H9 (cell line): ENCODE results near the gene ITGB8. TPM values are rescaled to one million over a fixed set of nuclear protein-coding genes. Genes with fewer than 3 reads are reported as not detected.

Experiments used
- DNase-seq: peaks from one replicate; pipeline ENCODE4 v3.0.0-alpha.2; 2017
- H2AFZ ChIP-seq: one replicate; pipeline ENCODE4 v1.6.1; 2013; ENCODE audit warnings: mild to moderate bottlenecking, low read length, control low read depth, moderate library complexity
- H2AK5ac ChIP-seq: 2 replicates; pipeline ENCODE4 v1.6.1; 2013; ENCODE audit warnings: low read length, control low read depth, mixed read lengths; ENCODE audit not compliant: insufficient read length
- H2BK120ac ChIP-seq: one replicate; pipeline ENCODE4 v1.6.1; 2013; ENCODE audit warnings: low read depth, mild to moderate bottlenecking, low read length, control low read depth, inconsistent platforms; ENCODE audit not compliant: poor library complexity, severe bottlenecking
- H2BK12ac ChIP-seq: 2 replicates; pipeline ENCODE4 v1.6.1; 2013; ENCODE audit warnings: low read length, control low read depth, mixed read lengths, low read depth; ENCODE audit not compliant: insufficient read length
- H2BK15ac ChIP-seq: 2 replicates; pipeline ENCODE4 v1.6.1; 2013; ENCODE audit warnings: low read depth, low read length, control low read depth
- H2BK20ac ChIP-seq: one replicate; pipeline ENCODE4 v1.6.1; 2013; ENCODE audit warnings: low read depth, mild to moderate bottlenecking, low read length, control low read depth, inconsistent platforms; ENCODE audit not compliant: poor library complexity, severe bottlenecking
- H2BK5ac ChIP-seq: 2 replicates; pipeline ENCODE4 v1.6.1; 2013; ENCODE audit warnings: low read length, control low read depth, mixed read lengths; ENCODE audit not compliant: insufficient read length
- H3K14ac ChIP-seq: 2 replicates; pipeline ENCODE4 v1.6.1; 2013; ENCODE audit warnings: low read length, control low read depth; ENCODE audit not compliant: insufficient read depth
- H3K18ac ChIP-seq: 2 replicates; pipeline ENCODE4 v1.6.1; 2013; ENCODE audit warnings: low read depth, mild to moderate bottlenecking, mixed read lengths, low read length, control low read depth; ENCODE audit not compliant: insufficient read length
- H3K23ac ChIP-seq: 2 replicates; pipeline ENCODE4 v1.6.1; 2013; ENCODE audit warnings: low read length, control low read depth, mixed read lengths, low read depth; ENCODE audit not compliant: insufficient read length
- H3K23me2 ChIP-seq: 2 replicates; pipeline ENCODE4 v1.6.1; 2013; ENCODE audit warnings: low read depth, mild to moderate bottlenecking, mixed read lengths, low read length, control low read depth; ENCODE audit not compliant: insufficient read length, poor library complexity, severe bottlenecking
- H3K27ac ChIP-seq: 2 replicates; pipeline ENCODE4 v1.5.1; 2013; ENCODE audit warnings: low read length, control low read depth, mixed read lengths, low read depth; ENCODE audit not compliant: insufficient read length
- H3K27me3 ChIP-seq: 2 replicates; pipeline ENCODE4 v1.6.1; 2013; ENCODE audit warnings: low read length, control low read depth, inconsistent platforms; ENCODE audit not compliant: insufficient read depth
- H3K4ac ChIP-seq: 2 replicates; pipeline ENCODE4 v1.6.1; 2013; ENCODE audit warnings: low read depth, mild to moderate bottlenecking, control low read depth, inconsistent platforms, low read length, moderate library complexity
- H3K4me1 ChIP-seq: 2 replicates; pipeline ENCODE4 v1.6.1; 2013; ENCODE audit warnings: low read length, control low read depth, inconsistent platforms; ENCODE audit not compliant: insufficient read depth
- H3K4me2 ChIP-seq: 2 replicates; pipeline ENCODE4 v1.6.1; 2013; ENCODE audit warnings: low read length, control low read depth, mixed read lengths; ENCODE audit not compliant: insufficient read length, insufficient read depth
- H3K56ac ChIP-seq: 2 replicates; pipeline ENCODE4 v1.6.1; 2013; ENCODE audit warnings: low read depth, mild to moderate bottlenecking, mixed read lengths, low read length, control low read depth; ENCODE audit not compliant: insufficient read length
- H3K79me1 ChIP-seq: 2 replicates; pipeline ENCODE4 v1.6.1; 2013; ENCODE audit warnings: low read depth, mild to moderate bottlenecking, moderate library complexity, low read length, control low read depth, inconsistent platforms; ENCODE audit not compliant: insufficient read depth, poor library complexity, severe bottlenecking
- H3K79me2 ChIP-seq: 2 replicates; pipeline ENCODE4 v1.6.1; 2013; ENCODE audit warnings: low read length, control low read depth, inconsistent platforms; ENCODE audit not compliant: insufficient read depth
- H3K9ac ChIP-seq: 2 replicates; pipeline ENCODE4 v1.6.1; 2013; ENCODE audit warnings: low read length, control low read depth, mixed read lengths; ENCODE audit not compliant: insufficient read length; ENCODE audit errors: extremely low read depth
- H3K9me3 ChIP-seq: one replicate; pipeline ENCODE4 v1.6.1; 2013; ENCODE audit warnings: low read depth, low read length, inconsistent platforms; ENCODE audit not compliant: control insufficient read depth
- H3T11ph ChIP-seq: one replicate; pipeline ENCODE4 v1.6.1; 2013; ENCODE audit warnings: mild to moderate bottlenecking, low read length, control low read depth, inconsistent platforms
- H4K20me1 ChIP-seq: one replicate; pipeline ENCODE4 v1.6.1; 2013; ENCODE audit not compliant: control insufficient read depth, insufficient read length, insufficient read depth
- H4K5ac ChIP-seq: 2 replicates; pipeline ENCODE4 v1.6.1; 2013; ENCODE audit warnings: low read depth, mild to moderate bottlenecking, mixed read lengths, low read length, control low read depth; ENCODE audit not compliant: insufficient read length
- H4K8ac ChIP-seq: replicated peaks from 2 replicates; pipeline ENCODE4 v1.6.1; 2013; ENCODE audit warnings: low read length, control low read depth, mixed read lengths, low read depth; ENCODE audit not compliant: insufficient read length
- H4K91ac ChIP-seq: 2 replicates; pipeline ENCODE4 v1.6.1; 2013; ENCODE audit warnings: low read depth, mild to moderate bottlenecking, moderate library complexity, mixed read lengths, low read length, control low read depth; ENCODE audit not compliant: insufficient read length
- H3K27ac Mint-ChIP-seq, 3 experiments: 2 replicates in 2 of 3; 3 replicates in 1 of 3; pipeline ENCODE4 v1.8.0; 2020 to 2021; ENCODE audit warnings: mixed read lengths in 3 of 3, mild to moderate bottlenecking in 1 of 3, moderate library complexity in 1 of 3
- H3K27me3 Mint-ChIP-seq: 2 replicates; pipeline ENCODE4 v1.8.0; 2021; ENCODE audit warnings: low read depth, mild to moderate bottlenecking, moderate library complexity, mixed read lengths
- H3K36me3 Mint-ChIP-seq, 3 experiments: 2 replicates in 2 of 3; 3 replicates in 1 of 3; pipeline ENCODE4 v1.8.0; 2020 to 2021; ENCODE audit warnings: low read depth in 3 of 3, mixed read lengths in 3 of 3; ENCODE audit not compliant: insufficient read depth in 1 of 3
- H3K4me1 Mint-ChIP-seq, 2 experiments: 2 replicates each; pipeline ENCODE4 v1.8.0; 2020; ENCODE audit warnings: mixed read lengths in 2 of 2
- H3K4me3 Mint-ChIP-seq, 2 experiments: 2 replicates in 1 of 2; 3 replicates in 1 of 2; pipeline ENCODE4 v1.8.0; 2020 to 2021; ENCODE audit warnings: mild to moderate bottlenecking in 2 of 2, mixed read lengths in 2 of 2, moderate library complexity in 1 of 2
- H3K9me3 Mint-ChIP-seq, 2 experiments: 2 replicates in 1 of 2; 3 replicates in 1 of 2; pipeline ENCODE4 v1.8.0; 2020; ENCODE audit warnings: mild to moderate bottlenecking in 2 of 2, mixed read lengths in 2 of 2, moderate library complexity in 1 of 2
- CTCF ChIP-seq: fragments of 200-600 bp; sonication (generic); conservative IDR thresholded peaks from 3 replicates; pipeline ENCODE4 v1.8.0; 2021; ENCODE audit warnings: antibody characterized with exemption, mild to moderate bottlenecking
- WGBS: extraction: QIAGEN DNeasy Blood & Tissue Kit; methylation state at CpG from one replicate; pipeline ENCODE4 v1.1.7; 2013; ENCODE audit warnings: missing lambda C conversion rate, low lambda C conversion rate, mixed read lengths; ENCODE audit not compliant: insufficient read length; ENCODE audit errors: extremely low coverage; 5-methylcytosine and 5-hydroxymethylcytosine counted together
- total RNA-seq: library from RNA; stranded (reverse); gene quantifications from 2 replicates; pipeline ENCODE4 v1.2.1, GENCODE V29; 2021

ITGB8 gene
- total RNA-seq, 1 experiment from 2014 or later, result 7.6 TPM

GRCh38 chr7:20296901-20297300 is 33.8 kb upstream of the ITGB8 start:
- H3K56ac ChIP-seq, result no peak overlapping the region
- H3K27me3 Mint-ChIP-seq, result no peaks in the 10 kb centered on the region; the same call in 1 of the 2 replicates
- H3K4me3 Mint-ChIP-seq, result no peak overlapping the region
- H3K14ac ChIP-seq, result no peak overlapping the region
- no peak overlapping the region for H3K9ac ChIP-seq
- no peak overlapping the region for H2BK15ac ChIP-seq
- H2BK20ac ChIP-seq, result no peak overlapping the region
- no peaks in the 10 kb centered on the region for H3K9me3 ChIP-seq
- H4K20me1 ChIP-seq, result no peaks in the 10 kb centered on the region
- no peak overlapping the region for H3K23ac ChIP-seq
- peaks cover 5 to 6% of the 10 kb centered on the region in 2 experiments for H3K4me1 Mint-ChIP-seq
- no peak overlapping the region for H4K5ac ChIP-seq
- no peak overlapping the region for H2AK5ac ChIP-seq
- no peak overlapping the region for H4K8ac ChIP-seq
- no peaks in the 10 kb centered on the region for H3K79me2 ChIP-seq
- H3K18ac ChIP-seq, result no peak overlapping the region
- H2AFZ ChIP-seq, result no peak overlapping the region
- no peak overlapping the region for H2BK12ac ChIP-seq
- no peaks in the 10 kb centered on the region for H3K4me1 ChIP-seq
- no peak for TF ChIP-seq CTCF
- H2BK120ac ChIP-seq, result no peak overlapping the region
- H3K4ac ChIP-seq, result no peak overlapping the region
- H3K9me3 Mint-ChIP-seq, result no peaks in the 10 kb centered on the region
- no peak overlapping the region for H2BK5ac ChIP-seq
- no peak overlapping the region for H3T11ph ChIP-seq
- H3K27ac ChIP-seq, result no peak overlapping the region
- no peaks in the 10 kb centered on the region for H3K79me1 ChIP-seq
- WGBS, result no CpG with 5 or more reads among the region's 3 CpGs
- no peak for DNase-seq
- H3K36me3 Mint-ChIP-seq, result no peaks in the 10 kb centered on the region
- H3K27me3 ChIP-seq, result no peaks in the 10 kb centered on the region
- no peak overlapping the region for H4K91ac ChIP-seq
- no peak overlapping the region for H3K4me2 ChIP-seq
- H3K23me2 ChIP-seq, result no peaks in the 10 kb centered on the region
- no peak overlapping the region for H3K27ac Mint-ChIP-seq
